ENCODE results near the gene TNFRSF18. TPM values are rescaled to one million over a fixed set of nuclear protein-coding genes. Genes with fewer than 3 reads are reported as not detected.

The TNFRSF18 gene
- total RNA-seq, 1 donor from 2014 or later: not detected

- Histone ChIP-seq H3K36me3 (no peaks in the 10 kb centered on the region), H3K27ac (replicated peaks) (no peak overlapping the region), H3K27me3 (ENCODE audit: low read depth) (peaks cover 93% of the 10 kb centered on the region), H3K4me3 (no peak overlapping the region), H3K9me3 (replicated peaks) (no peaks in the 10 kb centered on the region), H3K4me1 (no peaks in the 10 kb centered on the region)
- TF ChIP-seq CTCF (IDR thresholded peaks at IDR 0.05; ENCODE audit: borderline replicate concordance): no peak
- intact Hi-C loops (cut with micrococcal nuclease): no loop called here
- no peak for DNase-seq
These were observed 42.1 kb downstream of the TNFRSF18 start for GRCh38 chr1:1164361-1164700.

GRCh38 chr1:1163538-1164070 lies 42.8 kb downstream of the TNFRSF18 start:
- Histone ChIP-seq H3K27me3 (ENCODE audit: low read depth) (peaks cover 86% of the 10 kb centered on the region), H3K27ac (replicated peaks) (no peak overlapping the region), H3K4me1 (peaks cover 3% of the 10 kb centered on the region), H3K9me3 (replicated peaks) (no peaks in the 10 kb centered on the region), H3K4me3 (no peak overlapping the region), H3K36me3 (no peaks in the 10 kb centered on the region)
- no peak for TF ChIP-seq CTCF (IDR thresholded peaks at IDR 0.05; ENCODE audit: borderline replicate concordance)
- no peak for DNase-seq
- intact Hi-C loops (cut with micrococcal nuclease): no loop called here

GRCh38 chr1:1162597-1163537 lies 43.5 kb downstream of the TNFRSF18 start:
- TF ChIP-seq CTCF (IDR thresholded peaks at IDR 0.05; ENCODE audit: borderline replicate concordance): no peak
- H3K4me3 ChIP-seq: no peak overlapping the region
- no peak overlapping the region for H3K27ac ChIP-seq (replicated peaks)
- no peaks in the 10 kb centered on the region for H3K36me3 ChIP-seq
- no peak for DNase-seq
- no peaks in the 10 kb centered on the region for H3K9me3 ChIP-seq (replicated peaks)
- peaks cover 10% of the 10 kb centered on the region for H3K4me1 ChIP-seq
- intact Hi-C loops (cut with micrococcal nuclease): no loop called here
- peaks cover 78% of the 10 kb centered on the region for H3K27me3 ChIP-seq (ENCODE audit: low read depth)

- Histone ChIP-seq H3K4me3 (no peak overlapping the region), H3K9me3 (replicated peaks) (no peaks in the 10 kb centered on the region), H3K4me1 (peaks cover 15% of the 10 kb centered on the region), H3K27me3 (ENCODE audit: low read depth) (peaks cover 67% of the 10 kb centered on the region), H3K36me3 (no peaks in the 10 kb centered on the region), H3K27ac (replicated peaks) (no peak overlapping the region)
- no peak for TF ChIP-seq CTCF (IDR thresholded peaks at IDR 0.05; ENCODE audit: borderline replicate concordance)
- intact Hi-C loops (cut with micrococcal nuclease): no loop called here
- no peak for DNase-seq
These were observed 44.7 kb downstream of the TNFRSF18 start for GRCh38 chr1:1161683-1162079.

GRCh38 chr1:1161078-1161682 lies 45.2 kb downstream of the TNFRSF18 start:
- intact Hi-C loops (cut with micrococcal nuclease): no loop called here
- no peaks in the 10 kb centered on the region for H3K9me3 ChIP-seq (replicated peaks)
- H3K27me3 ChIP-seq (ENCODE audit: low read depth): peaks cover 62% of the 10 kb centered on the region
- no peak overlapping the region for H3K27ac ChIP-seq (replicated peaks)
- no peak overlapping the region for H3K4me3 ChIP-seq
- H3K36me3 ChIP-seq: no peaks in the 10 kb centered on the region
- TF ChIP-seq CTCF (IDR thresholded peaks at IDR 0.05; ENCODE audit: borderline replicate concordance): no peak
- DNase-seq: no peak
- peaks cover 15% of the 10 kb centered on the region for H3K4me1 ChIP-seq

Data from left ventricle myocardium inferior (tissue), 1 donor.